WTC11 (cell line): ENCODE data around the gene GNAO1. TPM values are rescaled to one million over a fixed set of nuclear protein-coding genes. Genes with fewer than 3 reads are reported as not detected.

Experiments used
- ATAC-seq: fragments of 200-7000 bp; cut with Tn5 transposase; 2 replicates; pipeline ENCODE4 v1.10.0; 2021; ENCODE audit warnings: mild to moderate bottlenecking, moderate library complexity
- CTCF ChIA-PET: fragments of 300-600 bp; sonication (Branson Sonifier 250); formaldehyde crosslinking; loops from one replicate; lab custom pipeline; 2021; ENCODE audit warnings: antibody characterized with exemption; lab: Charles Lee
- POLR2A ChIA-PET: fragments of 350-600 bp; sonication (Branson Sonifier 250); formaldehyde crosslinking; loops from one replicate; lab custom pipeline; 2021; ENCODE audit warnings: antibody characterized with exemption; lab: Charles Lee
- DNase-seq: peaks from one replicate; pipeline ENCODE4 v3.0.0; 2021; ENCODE audit warnings: low spot score
- H3K27ac Mint-ChIP-seq: 2 replicates; pipeline ENCODE4 v1.8.0; 2021; ENCODE audit warnings: mixed read lengths
- H3K27me3 Mint-ChIP-seq: 2 replicates; pipeline ENCODE4 v1.8.0; 2021; ENCODE audit warnings: low read depth, mild to moderate bottlenecking, moderate library complexity, mixed read lengths
- H3K36me3 Mint-ChIP-seq: 2 replicates; pipeline ENCODE4 v1.8.0; 2021; ENCODE audit warnings: mixed read lengths
- H3K4me1 Mint-ChIP-seq: 2 replicates; pipeline ENCODE4 v1.8.0; 2022; ENCODE audit warnings: mixed read lengths
- H3K4me3 Mint-ChIP-seq: 2 replicates; pipeline ENCODE4 v1.8.0; 2021; ENCODE audit warnings: mild to moderate bottlenecking, moderate library complexity, mixed read lengths
- H3K9me3 Mint-ChIP-seq: 2 replicates; pipeline ENCODE4 v1.8.0; 2021; ENCODE audit warnings: mixed read lengths
- CBFB ChIP-seq: sonication (generic); formaldehyde crosslinking; IDR thresholded peaks from 2 replicates; pipeline ENCODE4 v1.8.1; 2022; ENCODE audit warnings: mild to moderate bottlenecking, low read depth, missing genetic modification reagents
- GABPB1 ChIP-seq: sonication (generic); formaldehyde crosslinking; IDR thresholded peaks from 2 replicates; pipeline ENCODE4 v1.8.1; 2023; ENCODE audit warnings: mild to moderate bottlenecking, missing genetic modification reagents
- MYBL2 ChIP-seq: sonication (generic); formaldehyde crosslinking; IDR thresholded peaks from 2 replicates; pipeline ENCODE4 v1.8.1; 2023; ENCODE audit warnings: mild to moderate bottlenecking, moderate library complexity, missing genetic modification reagents
- NFE2L1 ChIP-seq: sonication (generic); formaldehyde crosslinking; IDR thresholded peaks from 2 replicates; pipeline ENCODE4 v1.8.1; 2023; ENCODE audit warnings: missing genetic modification reagents
- NFYB ChIP-seq: sonication (generic); formaldehyde crosslinking; conservative IDR thresholded peaks from 2 replicates; pipeline ENCODE4 v1.8.0; 2022; ENCODE audit warnings: low read depth, missing genetic modification reagents
- NR2C2 ChIP-seq: sonication (generic); formaldehyde crosslinking; IDR thresholded peaks from 2 replicates; pipeline ENCODE4 v1.8.0; 2022; ENCODE audit warnings: mild to moderate bottlenecking, missing genetic modification reagents
- SOX15 ChIP-seq: fragments of 250-450 bp; sonication (Bioruptor Pico); IDR thresholded peaks from 2 replicates; pipeline ENCODE4 v1.9.0; 2021; ENCODE audit warnings: mild to moderate bottlenecking
- TEAD1 ChIP-seq: sonication (generic); formaldehyde crosslinking; IDR thresholded peaks from 2 replicates; pipeline ENCODE4 v1.8.0; 2022; ENCODE audit warnings: mild to moderate bottlenecking, missing genetic modification reagents
- ZNF138 ChIP-seq: sonication (generic); formaldehyde crosslinking; conservative IDR thresholded peaks from 2 replicates; pipeline ENCODE4 v1.8.1; 2022; ENCODE audit warnings: mild to moderate bottlenecking, moderate library complexity, missing genetic modification reagents
- ZNF219 ChIP-seq: sonication (generic); formaldehyde crosslinking; IDR thresholded peaks from 2 replicates; pipeline ENCODE4 v1.8.0; 2023; ENCODE audit warnings: missing genetic modification reagents, mild to moderate bottlenecking, borderline replicate concordance
- total RNA-seq: library from RNA; stranded (reverse); gene quantifications from 3 replicates; pipeline ENCODE4 v1.2.3, GENCODE V29; 2021
- TF ChIP-seq, protein P1 (sequence below): sonication (generic); formaldehyde crosslinking; IDR thresholded peaks from 2 replicates; pipeline ENCODE4 v1.8.1; 2022; ENCODE audit warnings: mild to moderate bottlenecking, missing genetic modification reagents, moderate library complexity, borderline replicate concordance
- TF ChIP-seq, protein P2 (sequence below): sonication (generic); formaldehyde crosslinking; IDR thresholded peaks from 2 replicates; pipeline ENCODE4 v1.8.0; 2023; ENCODE audit warnings: missing genetic modification reagents
- TF ChIP-seq, protein P3 (sequence below): fragments of 250-450 bp; sonication (Bioruptor Pico); IDR thresholded peaks from 2 replicates; pipeline ENCODE4 v1.8.0; 2021; ENCODE audit warnings: mild to moderate bottlenecking
- TF ChIP-seq, protein P4 (sequence below): fragments of 250-450 bp; sonication (Bioruptor Pico); IDR thresholded peaks from 2 replicates; pipeline ENCODE4 v1.9.0; 2021; ENCODE audit warnings: mild to moderate bottlenecking
- TF ChIP-seq, protein P5 (sequence below): sonication (generic); formaldehyde crosslinking; IDR thresholded peaks from 2 replicates; pipeline ENCODE4 v1.8.1; 2022; ENCODE audit warnings: mild to moderate bottlenecking, moderate library complexity, missing genetic modification reagents
- TF ChIP-seq, protein P6 (sequence below): sonication (generic); formaldehyde crosslinking; IDR thresholded peaks from 2 replicates; pipeline ENCODE4 v1.8.1; 2023; ENCODE audit warnings: mild to moderate bottlenecking, missing genetic modification reagents, borderline replicate concordance

Gene GNAO1
- total RNA-seq, 1 experiment from 2014 or later = 30.6 TPM

DNA sequence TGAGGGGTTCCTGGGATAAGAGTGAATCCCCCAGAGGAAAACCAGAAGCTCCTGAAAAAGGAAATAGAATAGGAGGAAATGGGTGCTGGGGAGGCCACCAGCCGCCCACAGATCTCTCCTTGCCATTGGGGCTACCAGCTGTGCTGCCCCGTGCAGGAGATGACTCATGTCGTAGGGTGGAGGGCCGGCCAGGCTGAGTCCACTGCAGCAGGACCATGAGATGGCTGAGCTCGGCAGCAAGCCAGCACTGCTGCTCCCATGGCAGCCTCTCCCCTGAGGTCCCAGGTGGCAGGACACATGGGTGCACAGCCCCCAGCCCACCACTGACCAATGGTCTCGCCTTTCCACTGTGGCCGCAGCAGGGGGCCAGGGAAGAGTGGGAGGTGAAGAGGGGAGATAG is 95.5 kb downstream of the GNAO1 start:
- CTCF ChIA-PET = interaction anchor here (1.0 to 2.1 kb wide), 4 partner anchors 9 to 70 kb away, joined by 3 to 5 read pairs (median 4); no protein-coding TSS in a partner anchor
- POLR2A ChIA-PET = no interaction called here
- no peak for TF ChIP-seq MYBL2 (CRISPR knock-in tag)
- TF ChIP-seq, protein P1, sequence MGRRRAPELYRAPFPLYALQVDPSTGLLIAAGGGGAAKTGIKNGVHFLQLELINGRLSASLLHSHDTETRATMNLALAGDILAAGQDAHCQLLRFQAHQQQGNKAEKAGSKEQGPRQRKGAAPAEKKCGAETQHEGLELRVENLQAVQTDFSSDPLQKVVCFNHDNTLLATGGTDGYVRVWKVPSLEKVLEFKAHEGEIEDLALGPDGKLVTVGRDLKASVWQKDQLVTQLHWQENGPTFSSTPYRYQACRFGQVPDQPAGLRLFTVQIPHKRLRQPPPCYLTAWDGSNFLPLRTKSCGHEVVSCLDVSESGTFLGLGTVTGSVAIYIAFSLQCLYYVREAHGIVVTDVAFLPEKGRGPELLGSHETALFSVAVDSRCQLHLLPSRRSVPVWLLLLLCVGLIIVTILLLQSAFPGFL = no peak
- TF ChIP-seq, protein P2, sequence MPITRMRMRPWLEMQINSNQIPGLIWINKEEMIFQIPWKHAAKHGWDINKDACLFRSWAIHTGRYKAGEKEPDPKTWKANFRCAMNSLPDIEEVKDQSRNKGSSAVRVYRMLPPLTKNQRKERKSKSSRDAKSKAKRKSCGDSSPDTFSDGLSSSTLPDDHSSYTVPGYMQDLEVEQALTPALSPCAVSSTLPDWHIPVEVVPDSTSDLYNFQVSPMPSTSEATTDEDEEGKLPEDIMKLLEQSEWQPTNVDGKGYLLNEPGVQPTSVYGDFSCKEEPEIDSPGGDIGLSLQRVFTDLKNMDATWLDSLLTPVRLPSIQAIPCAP = no peak
- TF ChIP-seq, all 79 proteins: peak for 0

DNA sequence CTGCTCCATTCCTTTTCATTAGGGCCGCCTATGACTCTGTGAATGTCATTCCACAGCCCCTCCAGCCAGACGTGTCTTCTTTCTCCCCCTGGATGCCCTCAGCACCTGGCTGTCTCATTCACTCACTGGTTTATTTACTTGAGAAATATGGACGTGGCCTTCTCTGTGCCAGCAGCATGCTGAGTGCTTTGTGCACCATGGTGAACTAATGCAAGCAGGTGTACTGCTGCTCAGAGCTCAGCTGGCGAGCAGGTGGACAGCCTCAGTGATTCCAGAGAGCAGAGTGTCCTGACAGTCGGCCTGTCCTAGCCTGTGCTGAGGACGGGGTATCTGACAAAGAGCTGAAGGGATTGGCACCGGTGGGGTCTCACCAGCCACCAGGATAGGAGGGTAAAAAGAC is 96.7 kb downstream of the GNAO1 start:
- H3K27ac Mint-ChIP-seq = no peak overlapping the region
- ChIA-PET POLR2A (no interaction called here), CTCF (interaction anchor here (1.0 to 2.1 kb wide), 5 partner anchors 9 to 68 kb away, joined by 4 to 5 read pairs (median 5); no protein-coding TSS in a partner anchor)
- no peak for ATAC-seq
- TF ChIP-seq CBFB (no peak), ZNF138 (CRISPR knock-in tag) (no peak), GABPB1 (CRISPR knock-in tag) (no peak), NFE2L1 (CRISPR knock-in tag) (no peak), SOX15 (CRISPR knock-in tag) (no peak), ZNF219 (no peak), NFYB (CRISPR knock-in tag) (no peak), TEAD1 (no peak), NR2C2 (CRISPR knock-in tag) (no peak)
- TF ChIP-seq, protein P3, sequence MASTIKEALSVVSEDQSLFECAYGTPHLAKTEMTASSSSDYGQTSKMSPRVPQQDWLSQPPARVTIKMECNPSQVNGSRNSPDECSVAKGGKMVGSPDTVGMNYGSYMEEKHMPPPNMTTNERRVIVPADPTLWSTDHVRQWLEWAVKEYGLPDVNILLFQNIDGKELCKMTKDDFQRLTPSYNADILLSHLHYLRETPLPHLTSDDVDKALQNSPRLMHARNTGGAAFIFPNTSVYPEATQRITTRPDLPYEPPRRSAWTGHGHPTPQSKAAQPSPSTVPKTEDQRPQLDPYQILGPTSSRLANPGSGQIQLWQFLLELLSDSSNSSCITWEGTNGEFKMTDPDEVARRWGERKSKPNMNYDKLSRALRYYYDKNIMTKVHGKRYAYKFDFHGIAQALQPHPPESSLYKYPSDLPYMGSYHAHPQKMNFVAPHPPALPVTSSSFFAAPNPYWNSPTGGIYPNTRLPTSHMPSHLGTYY = no peak
- TF ChIP-seq, protein P4, sequence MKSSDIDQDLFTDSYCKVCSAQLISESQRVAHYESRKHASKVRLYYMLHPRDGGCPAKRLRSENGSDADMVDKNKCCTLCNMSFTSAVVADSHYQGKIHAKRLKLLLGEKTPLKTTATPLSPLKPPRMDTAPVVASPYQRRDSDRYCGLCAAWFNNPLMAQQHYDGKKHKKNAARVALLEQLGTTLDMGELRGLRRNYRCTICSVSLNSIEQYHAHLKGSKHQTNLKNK (CRISPR knock-in tag) = no peak
- TF ChIP-seq, protein P5, sequence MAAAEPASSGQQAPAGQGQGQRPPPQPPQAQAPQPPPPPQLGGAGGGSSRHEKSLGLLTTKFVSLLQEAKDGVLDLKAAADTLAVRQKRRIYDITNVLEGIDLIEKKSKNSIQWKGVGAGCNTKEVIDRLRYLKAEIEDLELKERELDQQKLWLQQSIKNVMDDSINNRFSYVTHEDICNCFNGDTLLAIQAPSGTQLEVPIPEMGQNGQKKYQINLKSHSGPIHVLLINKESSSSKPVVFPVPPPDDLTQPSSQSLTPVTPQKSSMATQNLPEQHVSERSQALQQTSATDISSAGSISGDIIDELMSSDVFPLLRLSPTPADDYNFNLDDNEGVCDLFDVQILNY (CRISPR knock-in tag) = no peak
- TF ChIP-seq, protein P6, sequence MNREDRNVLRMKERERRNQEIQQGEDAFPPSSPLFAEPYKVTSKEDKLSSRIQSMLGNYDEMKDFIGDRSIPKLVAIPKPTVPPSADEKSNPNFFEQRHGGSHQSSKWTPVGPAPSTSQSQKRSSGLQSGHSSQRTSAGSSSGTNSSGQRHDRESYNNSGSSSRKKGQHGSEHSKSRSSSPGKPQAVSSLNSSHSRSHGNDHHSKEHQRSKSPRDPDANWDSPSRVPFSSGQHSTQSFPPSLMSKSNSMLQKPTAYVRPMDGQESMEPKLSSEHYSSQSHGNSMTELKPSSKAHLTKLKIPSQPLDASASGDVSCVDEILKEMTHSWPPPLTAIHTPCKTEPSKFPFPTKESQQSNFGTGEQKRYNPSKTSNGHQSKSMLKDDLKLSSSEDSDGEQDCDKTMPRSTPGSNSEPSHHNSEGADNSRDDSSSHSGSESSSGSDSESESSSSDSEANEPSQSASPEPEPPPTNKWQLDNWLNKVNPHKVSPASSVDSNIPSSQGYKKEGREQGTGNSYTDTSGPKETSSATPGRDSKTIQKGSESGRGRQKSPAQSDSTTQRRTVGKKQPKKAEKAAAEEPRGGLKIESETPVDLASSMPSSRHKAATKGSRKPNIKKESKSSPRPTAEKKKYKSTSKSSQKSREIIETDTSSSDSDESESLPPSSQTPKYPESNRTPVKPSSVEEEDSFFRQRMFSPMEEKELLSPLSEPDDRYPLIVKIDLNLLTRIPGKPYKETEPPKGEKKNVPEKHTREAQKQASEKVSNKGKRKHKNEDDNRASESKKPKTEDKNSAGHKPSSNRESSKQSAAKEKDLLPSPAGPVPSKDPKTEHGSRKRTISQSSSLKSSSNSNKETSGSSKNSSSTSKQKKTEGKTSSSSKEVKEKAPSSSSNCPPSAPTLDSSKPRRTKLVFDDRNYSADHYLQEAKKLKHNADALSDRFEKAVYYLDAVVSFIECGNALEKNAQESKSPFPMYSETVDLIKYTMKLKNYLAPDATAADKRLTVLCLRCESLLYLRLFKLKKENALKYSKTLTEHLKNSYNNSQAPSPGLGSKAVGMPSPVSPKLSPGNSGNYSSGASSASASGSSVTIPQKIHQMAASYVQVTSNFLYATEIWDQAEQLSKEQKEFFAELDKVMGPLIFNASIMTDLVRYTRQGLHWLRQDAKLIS (CRISPR knock-in tag) = no peak
- H3K4me1 Mint-ChIP-seq = peaks cover 63% of the 10 kb centered on the region
- no peak overlapping the region for H3K4me3 Mint-ChIP-seq
- no peaks in the 10 kb centered on the region for H3K9me3 Mint-ChIP-seq
- no peak for DNase-seq
- no peaks in the 10 kb centered on the region for H3K27me3 Mint-ChIP-seq
- no peaks in the 10 kb centered on the region for H3K36me3 Mint-ChIP-seq

More for the DNA sequence above, 95.5 kb downstream of the GNAO1 start:
- peaks cover 73% of the 10 kb centered on the region for H3K4me1 Mint-ChIP-seq
- DNase-seq (no peak), ATAC-seq (no peak)
- H3K36me3 Mint-ChIP-seq = no peaks in the 10 kb centered on the region
- H3K9me3 Mint-ChIP-seq = no peaks in the 10 kb centered on the region
- no peak overlapping the region for H3K4me3 Mint-ChIP-seq
- H3K27ac Mint-ChIP-seq = no peak overlapping the region; the same call in 1 of the 2 replicates
- no peaks in the 10 kb centered on the region for H3K27me3 Mint-ChIP-seq
